Measurements from ENCODE around the gene LIPC.

DNA sequence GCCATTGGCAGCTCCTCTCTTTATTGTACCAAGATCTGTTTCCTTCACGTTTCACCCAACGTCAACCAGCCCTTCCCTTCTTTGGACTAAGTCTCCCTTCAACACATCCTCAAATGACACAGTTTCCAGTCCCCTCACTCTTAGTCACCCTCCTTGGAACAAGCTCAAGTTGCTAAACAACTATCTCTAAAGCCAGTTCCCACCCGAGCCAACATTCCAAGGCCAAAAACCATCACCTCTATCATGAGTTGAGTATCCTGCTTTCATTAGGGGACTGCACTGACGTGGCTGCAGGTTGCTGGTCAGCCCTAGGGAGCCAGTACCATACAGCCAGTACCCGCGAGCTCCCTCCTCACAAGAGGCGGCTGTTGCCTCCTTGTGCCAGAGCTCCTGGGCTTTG is 73.8 kb downstream of the LIPC start:
- TF ChIP-seq YY1 (IDR thresholded peaks at IDR 0.05; ENCODE audit: low read depth) (no peak), FOXM1 (IDR thresholded peaks at IDR 0.05; ENCODE audit: borderline replicate concordance, low read depth) (no peak), REST (IDR thresholded peaks at IDR 0.05; ENCODE audit: low read depth) (no peak), TEAD4 (IDR thresholded peaks at IDR 0.05) (no peak), EP300 (IDR thresholded peaks at IDR 0.05; ENCODE audit: borderline replicate concordance) (no peak)
